Esophagus muscularis mucosa (tissue), 4 donors: ENCODE results near the gene CHD1L. TPM values are rescaled to one million over a fixed set of nuclear protein-coding genes. Genes with fewer than 3 reads are reported as not detected.
A peak's percentile ranks its signal among the peaks of the same experiment; 100 is the strongest.
"Not testable (repeated sequence)": the region's sequence is repeated elsewhere in the genome, so short reads cannot be mapped to it uniquely, and the experiment has no call there.

Experiments used
- DNase-seq: peaks from one replicate; pipeline ENCODE4 v3.0.0-alpha.2; 2017; ENCODE audit errors: extremely low spot score
- H3K27ac ChIP-seq, 4 donors: fragments of 200-600 bp; sonication (generic); replicated peaks in 1 of 4; 1 replicate in 3 of 4; 2 replicates in 1 of 4; pipeline ENCODE4 v1.5.1; 2016 to 2019; ENCODE audit warnings: mild to moderate bottlenecking in 1 of 4
- H3K27me3 ChIP-seq, 4 donors: fragments of 200-600 bp; sonication (generic); one replicate each; pipeline versions ENCODE4 v1.5.1 to v1.6.0; 2016 to 2019
- H3K36me3 ChIP-seq, 4 donors: fragments of 200-600 bp; sonication (generic); one replicate each; pipeline ENCODE4 v1.5.1; 2016 to 2019
- H3K4me1 ChIP-seq, 4 donors: fragments of 200-600 bp; sonication (generic); one replicate each; pipeline ENCODE4 v1.5.1; 2016 to 2019
- H3K4me3 ChIP-seq, 4 donors: fragments of 200-600 bp; sonication (generic); 1 replicate in 2 of 4; 2 replicates in 2 of 4; pipeline ENCODE4 v1.5.1; 2016 to 2019; ENCODE audit warnings: mild to moderate bottlenecking in 4 of 4, moderate library complexity in 1 of 4
- H3K9me3 ChIP-seq, 4 donors: fragments of 200-600 bp; sonication (generic); 1 replicate in 3 of 4; 2 replicates in 1 of 4; pipeline ENCODE4 v1.5.1; 2016 to 2019
- CTCF ChIP-seq, 3 experiments: fragments of 200-600 bp in 2 of 3; fragments of 450-650 bp in 1 of 3; sonication (generic) in 2 of 3; IDR thresholded peaks; one replicate each; pipeline ENCODE4 v1.5.1; 2017 to 2019; ENCODE audit warnings: antibody characterized with exemption in 3 of 3, mild to moderate bottlenecking in 2 of 3, moderate library complexity in 1 of 3
- EP300 ChIP-seq: sonication (generic); formaldehyde crosslinking; IDR thresholded peaks from one replicate; pipeline ENCODE4 v1.6.1; 2017; ENCODE audit warnings: antibody characterized with exemption
- POLR2A ChIP-seq: fragments of 450-650 bp; IDR thresholded peaks from one replicate; pipeline ENCODE4 v1.6.1; 2017; ENCODE audit warnings: antibody characterized with exemption, moderate library complexity, mild to moderate bottlenecking, low read depth
- POLR2AphosphoS5 ChIP-seq, 2 donors: sonication (generic); formaldehyde crosslinking; IDR thresholded peaks; one replicate each; pipeline ENCODE4 v1.6.1; 2017; ENCODE audit warnings: antibody characterized with exemption in 2 of 2
- WGBS: methylation state at CpG from one replicate; pipeline ENCODE4 v1.1.5; 2018; 5-methylcytosine and 5-hydroxymethylcytosine counted together
- intact Hi-C: fragments of 100-400 bp; cut with DNase I; formaldehyde crosslinking; loops from one replicate; pipeline ENCODE4 v1.15.1; 2023
- total RNA-seq, 4 donors: library from RNA; depleted of rRNA; stranded (reverse); fragments of >200 nt; gene quantifications; one replicate each; pipeline versions ENCODE4 v1.1.0 to v1.2.1, GENCODE V29; 2016

Gene CHD1L
- total RNA-seq, 4 donors from 2014 or later = 13.9 to 18.8 (median 18.2) TPM

- WGBS = 93% methylated on average over 1 of the region's 1 CpG
- intact Hi-C loops = no loop called here
- no peak for TF ChIP-seq POLR2AphosphoS5 (IDR thresholded peaks at IDR 0.05)
- TF ChIP-seq EP300 = no peak
- TF ChIP-seq CTCF (IDR thresholded peaks at IDR 0.05) = no peak
- TF ChIP-seq POLR2A = no peak
- Histone ChIP-seq H3K4me1 (no peaks in the 10 kb centered on the region), H3K36me3 (no peaks in the 10 kb centered on the region), H3K27me3 (no peaks in the 10 kb centered on the region), H3K4me3 (no peak overlapping the region), H3K27ac (no peak overlapping the region), H3K9me3 (no peaks in the 10 kb centered on the region)
- peak; percentile 82 for DNase-seq
Measured at GRCh38 chr1:147235822-147236221, 6.7 kb upstream of the CHD1L start.

- TF ChIP-seq POLR2A = no peak
- TF ChIP-seq POLR2AphosphoS5 (IDR thresholded peaks at IDR 0.05) = no peak
- 80% methylated on average over 2 of the region's 2 CpGs for WGBS
- H3K4me1 ChIP-seq = no peaks in the 10 kb centered on the region
- no peak overlapping the region for H3K27ac ChIP-seq
- H3K27me3 ChIP-seq = no peaks in the 10 kb centered on the region
- intact Hi-C loops = no loop called here
- no peak overlapping the region for H3K4me3 ChIP-seq
- H3K9me3 ChIP-seq = no peaks in the 10 kb centered on the region
- peak; percentile 68 for DNase-seq
- H3K36me3 ChIP-seq = no peaks in the 10 kb centered on the region
Measured at GRCh38 chr1:147236448-147236847, 6.0 kb upstream of the CHD1L start.

GRCh38 chr1:147236959-147237791, 5.3 kb upstream of the CHD1L start:
- intact Hi-C loops = no loop called here
- no peak overlapping the region for H3K27ac ChIP-seq
- no peaks in the 10 kb centered on the region for H3K36me3 ChIP-seq
- TF ChIP-seq EP300 (no peak), POLR2AphosphoS5 (IDR thresholded peaks at IDR 0.05) (no peak)
- no peaks in the 10 kb centered on the region for H3K9me3 ChIP-seq
- H3K4me3 ChIP-seq = no peak overlapping the region
- DNase-seq = no peak
- H3K4me1 ChIP-seq = peaks cover 0 to 4% (median 4%) of the 10 kb centered on the region in 4 donors
- H3K27me3 ChIP-seq = no peaks in the 10 kb centered on the region
- 82% methylated on average over 3 of the region's 3 CpGs for WGBS

GRCh38 chr1:147238053-147238902, 4.2 kb upstream of the CHD1L start:
- DNase-seq = no peak
- Histone ChIP-seq H3K4me3 (no peak overlapping the region), H3K36me3 (no peaks in the 10 kb centered on the region), H3K9me3 (no peaks in the 10 kb centered on the region), H3K27ac (no peak overlapping the region), H3K27me3 (no peaks in the 10 kb centered on the region), H3K4me1 (peaks cover 0 to 6% (median 5%) of the 10 kb centered on the region in 4 donors)
- TF ChIP-seq POLR2A = no peak
- TF ChIP-seq CTCF (IDR thresholded peaks at IDR 0.05) = no peak
- TF ChIP-seq EP300 = no peak
- TF ChIP-seq POLR2AphosphoS5 (IDR thresholded peaks at IDR 0.05) = no peak
- WGBS = 69% methylated on average over 3 of the region's 3 CpGs
- intact Hi-C loops = no loop called here

- Histone ChIP-seq H3K36me3 (no peaks in the 10 kb centered on the region), H3K4me3 (no peak overlapping the region), H3K4me1 (peaks cover 5 to 14% (median 13%) of the 10 kb centered on the region in 4 donors), H3K27ac (no peak overlapping the region), H3K27me3 (no peaks in the 10 kb centered on the region), H3K9me3 (no peaks in the 10 kb centered on the region)
- no peak for TF ChIP-seq POLR2AphosphoS5 (IDR thresholded peaks at IDR 0.05)
- TF ChIP-seq EP300 = no peak
- no peak for TF ChIP-seq CTCF (IDR thresholded peaks at IDR 0.05)
- TF ChIP-seq POLR2A = no peak
- intact Hi-C loops = no loop called here
- no peak for DNase-seq
- 84% methylated on average over 11 of the region's 11 CpGs for WGBS
Measured at GRCh38 chr1:147238925-147239820, 3.3 kb upstream of the CHD1L start.

- H3K36me3 ChIP-seq, H3K27ac ChIP-seq, H3K4me3 ChIP-seq, H3K9me3 ChIP-seq, DNase-seq, H3K27me3 ChIP-seq: not testable (repeated sequence)
- 96% methylated on average over 5 of the region's 5 CpGs for WGBS
- H3K4me1 ChIP-seq = peaks cover 6 to 19% (median 16%) of the 10 kb centered on the region in 4 donors
- intact Hi-C loops = loop anchor here (5.0 kb wide), 1 partner anchor 158 kb away; no protein-coding TSS in a partner anchor
Measured at GRCh38 chr1:147240131-147240721, 2.3 kb upstream of the CHD1L start.
